ENCODE data around the gene TRAPPC10.

GRCh38 chr21:44089001-44089911 lies 77.1 kb downstream of the TRAPPC10 start:
- TF ChIP-seq POLR2AphosphoS5 (IDR thresholded peaks at IDR 0.05) (peak; percentile 59 to 93 (median 81)), CTCF (IDR thresholded peaks at IDR 0.05 in 8 of 11, conservative IDR thresholded peaks at IDR 0.05 in 3 of 11) (no peak)

Measured in spleen (tissue), 7 donors.